Adrenal gland (tissue), 5 donors: ENCODE measurements around the gene ACER3.

Experiments used
- POLR2A ChIP-seq, 2 donors: fragments of 450-650 bp; IDR thresholded peaks; one replicate each; pipeline ENCODE4 v1.6.1; 2017; ENCODE audit warnings: antibody characterized with exemption in 2 of 2, mild to moderate bottlenecking in 2 of 2, moderate library complexity in 1 of 2
- TF ChIP-seq, protein P1 (sequence below), 6 experiments: fragments of 450-650 bp in 4 of 6; fragments of 200-600 bp in 2 of 6; sonication (generic) in 1 of 6; IDR thresholded peaks; 1 replicate in 5 of 6; 2 replicates in 1 of 6; pipeline versions ENCODE4 v1.5.1 to v1.8.0; 2016 to 2021; ENCODE audit warnings: antibody characterized with exemption in 6 of 6, mild to moderate bottlenecking in 2 of 6, moderate library complexity in 1 of 6
- donor health status: DM: no; HTN: no; CAD: no.

DNA sequence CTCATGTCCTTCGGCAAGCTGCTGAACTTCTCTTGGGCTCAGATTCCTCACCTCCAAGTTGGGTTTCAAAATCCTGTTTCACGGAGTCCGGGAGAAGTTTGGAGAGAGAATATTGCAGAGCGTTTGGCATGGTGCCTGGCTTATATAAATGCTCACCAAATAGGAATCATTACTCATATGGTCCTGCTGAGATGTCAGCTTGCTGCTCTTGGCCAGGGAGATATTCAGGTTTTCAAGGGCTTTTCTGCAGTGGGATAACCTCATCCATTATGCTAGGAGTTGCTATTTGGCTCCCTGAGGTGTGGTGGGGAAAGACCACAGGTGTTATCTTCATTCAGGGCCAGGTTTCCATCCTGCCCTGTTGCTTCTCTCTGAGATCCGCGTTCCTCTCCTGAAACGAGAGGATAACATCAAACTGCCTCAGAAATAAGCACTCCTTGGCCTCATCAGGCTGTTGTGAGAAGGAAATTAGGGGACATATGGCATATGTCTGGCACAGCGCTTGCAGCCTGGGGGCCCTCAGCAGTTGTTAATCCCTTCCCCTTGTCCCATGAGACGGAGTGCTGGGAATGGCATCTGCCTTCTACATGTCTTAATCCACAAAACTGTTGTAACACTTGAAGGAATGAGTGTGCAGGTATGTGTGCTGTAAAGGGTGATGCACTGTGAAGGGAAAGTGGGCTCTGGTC is 29.9 kb upstream of the ACER3 start:
- TF ChIP-seq, protein P1, sequence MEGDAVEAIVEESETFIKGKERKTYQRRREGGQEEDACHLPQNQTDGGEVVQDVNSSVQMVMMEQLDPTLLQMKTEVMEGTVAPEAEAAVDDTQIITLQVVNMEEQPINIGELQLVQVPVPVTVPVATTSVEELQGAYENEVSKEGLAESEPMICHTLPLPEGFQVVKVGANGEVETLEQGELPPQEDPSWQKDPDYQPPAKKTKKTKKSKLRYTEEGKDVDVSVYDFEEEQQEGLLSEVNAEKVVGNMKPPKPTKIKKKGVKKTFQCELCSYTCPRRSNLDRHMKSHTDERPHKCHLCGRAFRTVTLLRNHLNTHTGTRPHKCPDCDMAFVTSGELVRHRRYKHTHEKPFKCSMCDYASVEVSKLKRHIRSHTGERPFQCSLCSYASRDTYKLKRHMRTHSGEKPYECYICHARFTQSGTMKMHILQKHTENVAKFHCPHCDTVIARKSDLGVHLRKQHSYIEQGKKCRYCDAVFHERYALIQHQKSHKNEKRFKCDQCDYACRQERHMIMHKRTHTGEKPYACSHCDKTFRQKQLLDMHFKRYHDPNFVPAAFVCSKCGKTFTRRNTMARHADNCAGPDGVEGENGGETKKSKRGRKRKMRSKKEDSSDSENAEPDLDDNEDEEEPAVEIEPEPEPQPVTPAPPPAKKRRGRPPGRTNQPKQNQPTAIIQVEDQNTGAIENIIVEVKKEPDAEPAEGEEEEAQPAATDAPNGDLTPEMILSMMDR (IDR thresholded peaks at IDR 0.05): no peak
- TF ChIP-seq POLR2A (IDR thresholded peaks at IDR 0.05): no peak
